Measurements from ENCODE around the gene PAK5. TPM values are rescaled to one million over a fixed set of nuclear protein-coding genes. Genes with fewer than 3 reads are reported as not detected.
A peak's percentile ranks its signal among the peaks of the same experiment; 100 is the strongest.

Gene PAK5
- total RNA-seq: 33.0 TPM

DNA sequence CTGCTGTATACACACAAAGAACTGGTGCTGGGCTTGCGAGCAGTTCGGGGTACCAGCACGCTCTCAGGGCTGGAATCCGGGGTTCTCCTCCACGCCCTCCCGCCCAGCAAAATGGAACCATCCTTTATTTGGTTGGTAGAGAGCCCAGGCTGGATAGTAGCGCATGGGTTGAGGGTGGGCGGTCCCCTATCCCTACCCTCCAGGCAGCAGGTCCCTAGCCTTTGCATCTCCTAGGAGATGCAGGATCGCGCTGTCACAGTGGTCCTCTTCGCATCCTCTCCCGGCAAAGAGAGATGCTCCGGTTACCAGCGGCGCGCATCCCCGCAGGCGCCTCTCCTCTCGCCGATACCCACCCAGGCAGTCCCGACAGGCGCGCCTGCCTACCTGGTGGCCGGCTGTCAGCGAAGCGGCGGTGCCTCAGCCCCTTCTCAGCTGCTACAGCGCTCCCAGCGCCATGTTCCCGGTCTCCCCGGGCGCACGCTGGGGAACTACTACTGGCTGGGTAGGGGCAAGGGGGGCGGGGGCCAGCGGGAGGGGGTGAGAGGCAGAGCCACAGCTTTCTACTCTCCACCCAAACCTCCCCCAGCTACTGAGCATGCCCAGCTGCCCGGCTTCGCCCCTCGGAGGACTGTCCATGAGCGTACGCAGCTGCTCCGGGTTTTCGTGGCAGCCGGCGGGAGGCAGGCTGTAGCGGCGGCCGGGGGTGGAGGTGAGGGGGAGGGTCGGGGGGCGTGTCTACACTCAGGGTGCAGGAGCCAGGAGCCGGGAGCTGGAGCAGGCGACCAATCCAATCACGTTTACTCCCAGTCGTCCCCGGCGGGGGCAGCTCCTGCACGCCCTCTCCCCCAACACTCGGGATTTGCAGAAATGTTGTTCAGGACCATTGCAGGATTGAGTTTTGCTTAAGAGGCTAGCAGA lies at the start of gene PAK5:
PAK5 (minus strand) TSS at position 699 of the 918 bp plus-strand sequence. CDS start 194,748 bp downstream, outside the sequence.
- DNase-seq (ENCODE audit: low spot score in 2 of 2) (peak; percentile 44 to 56), FAIRE-seq (no peak)

DNA sequence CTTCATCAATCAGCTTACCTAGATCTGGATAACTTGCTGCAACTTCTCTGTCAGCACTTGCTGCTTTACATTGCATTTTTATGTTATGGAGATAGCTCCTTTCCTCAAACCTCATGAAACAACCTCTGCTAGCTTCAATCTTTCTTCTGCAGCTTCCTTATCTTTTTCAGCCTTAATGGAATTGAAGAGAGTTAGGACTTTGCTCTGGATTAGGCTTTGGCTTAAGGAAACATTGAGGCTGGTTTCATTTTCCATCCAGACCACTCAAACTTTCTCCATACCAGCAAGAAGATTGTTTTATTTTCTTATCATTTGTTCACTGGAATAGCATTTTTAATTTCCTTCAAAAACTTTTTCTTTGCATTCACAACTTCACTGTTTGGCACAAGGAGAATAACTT lies 48.8 kb upstream of the PAK5 start:
- no peak for DNase-seq (ENCODE audit: low spot score in 2 of 2)
- FAIRE-seq: no peak

DNA sequence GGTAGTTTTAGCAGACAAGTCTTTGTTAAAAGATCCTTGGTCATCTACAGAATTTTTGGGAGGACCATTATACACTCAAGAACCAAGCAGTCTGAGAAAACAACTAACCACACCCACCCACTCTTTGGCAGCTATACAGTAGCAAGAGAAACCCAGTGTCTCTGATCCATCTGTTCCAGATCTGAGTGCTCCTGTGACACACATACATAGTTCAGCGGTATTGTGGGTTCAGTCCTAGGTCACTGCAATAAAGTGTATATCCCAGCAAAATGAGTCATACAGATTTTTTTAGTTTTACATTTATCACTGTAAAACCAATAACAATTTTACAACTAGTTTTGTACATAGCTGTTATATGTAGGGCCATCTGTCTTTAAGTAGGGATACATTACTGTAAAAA lies 47.4 kb upstream of the PAK5 start:
- DNase-seq (ENCODE audit: low spot score in 2 of 2): no peak
- FAIRE-seq: no peak

DNA sequence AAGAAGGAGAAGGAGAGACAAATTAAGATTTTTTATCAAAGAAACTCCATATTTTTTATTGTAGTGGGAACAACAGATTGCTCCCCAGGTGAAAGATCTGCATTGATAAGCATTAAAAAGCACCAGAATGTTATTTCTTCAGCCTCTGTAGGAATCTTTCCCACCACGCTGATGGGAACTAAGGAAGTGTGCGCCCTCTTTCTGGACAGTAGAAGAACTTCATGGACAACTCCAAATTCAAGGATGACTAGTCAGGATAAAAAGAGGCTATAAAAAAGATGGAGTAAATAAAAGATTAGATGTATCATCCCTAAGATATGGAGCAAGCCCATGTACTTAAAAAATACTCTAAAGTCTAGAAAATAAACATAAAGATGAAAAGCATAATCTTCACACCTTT lies 45.8 kb upstream of the PAK5 start:
- no peak for DNase-seq (ENCODE audit: low spot score in 2 of 2)
- no peak for FAIRE-seq

DNA sequence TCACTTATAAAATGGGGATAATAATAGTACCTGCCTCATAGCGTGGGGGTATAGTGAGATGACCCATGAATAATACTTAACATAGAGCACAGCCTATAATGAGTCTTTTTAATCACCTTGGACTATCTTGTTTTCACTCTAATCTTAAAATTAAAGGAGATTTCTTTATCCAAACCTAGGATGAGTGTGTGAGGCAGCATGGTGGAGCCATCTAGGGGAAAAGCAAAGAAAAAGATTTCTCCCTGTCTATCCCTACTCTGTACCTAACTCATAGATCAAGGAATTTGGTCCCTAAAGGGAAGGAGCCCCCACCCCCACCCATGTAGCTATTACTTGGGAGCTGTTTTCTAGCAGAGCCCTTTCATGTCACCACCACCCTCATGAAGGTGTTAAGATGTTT lies 45.2 kb upstream of the PAK5 start:
- FAIRE-seq: no peak
- no peak for DNase-seq (ENCODE audit: low spot score in 2 of 2)

DNA sequence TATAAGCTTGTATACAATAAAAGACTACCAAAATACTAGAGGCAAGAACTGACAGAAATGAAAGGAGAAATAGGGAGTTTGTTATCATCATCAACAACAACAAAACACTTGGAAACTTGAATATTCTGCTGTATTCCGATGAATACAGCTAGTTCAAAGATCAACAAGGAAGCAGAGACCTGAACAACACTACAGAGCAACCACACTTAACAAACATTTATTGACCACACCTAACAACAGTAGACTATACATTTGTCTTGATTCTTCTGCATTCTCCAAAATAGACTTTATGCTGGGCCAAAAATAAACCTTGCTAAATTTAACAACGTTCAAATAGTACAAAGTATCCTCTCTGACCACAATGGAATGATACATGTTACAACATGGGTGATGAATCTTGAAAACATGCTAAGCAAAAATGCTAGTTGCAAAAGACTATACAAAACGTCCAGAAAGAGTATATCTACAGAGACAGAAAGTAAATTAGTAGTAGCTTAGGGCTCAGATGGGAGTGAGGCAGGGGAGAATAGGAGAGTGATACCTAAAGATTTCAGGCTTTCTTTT lies 39.1 kb upstream of the PAK5 start:
- DNase-seq (ENCODE audit: low spot score in 2 of 2) (no peak), FAIRE-seq (no peak)

DNA sequence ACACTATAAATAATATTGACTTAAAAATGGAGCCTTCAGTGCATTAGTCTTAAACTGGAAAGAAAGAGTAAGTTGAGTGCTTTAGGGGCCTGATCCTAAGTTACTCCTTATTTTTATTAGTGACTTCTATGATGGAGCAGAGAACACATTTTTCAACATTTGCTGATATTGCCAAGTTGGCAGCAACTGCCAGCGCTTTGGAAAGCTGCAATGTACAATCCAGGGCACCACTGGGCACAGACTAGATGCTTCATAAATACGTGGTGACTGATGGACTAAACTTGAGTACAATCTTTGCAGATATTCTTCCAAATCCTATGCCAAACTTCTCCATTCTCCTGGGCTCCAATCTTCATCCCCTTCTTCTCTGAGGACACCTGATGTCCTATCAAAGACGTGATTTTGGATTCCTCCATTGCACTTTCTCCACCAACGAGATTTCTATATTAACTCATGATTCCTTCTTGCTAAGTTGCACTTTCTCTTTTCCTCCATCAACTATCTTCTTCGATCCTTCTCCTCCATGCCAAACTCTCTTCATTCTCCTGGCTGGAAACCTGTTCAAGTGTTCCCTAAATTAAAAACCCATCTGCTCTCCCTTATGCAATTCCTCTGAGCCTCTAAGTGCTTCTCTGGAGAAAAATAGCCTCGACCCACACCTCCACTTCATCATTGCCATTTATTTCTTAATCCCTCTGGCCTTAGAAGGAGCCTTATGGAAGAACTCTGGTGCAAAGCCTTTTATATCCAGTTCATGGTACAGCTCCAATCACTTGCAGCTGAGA lies 28.5 kb upstream of the PAK5 start:
- FAIRE-seq: no peak
- no peak for DNase-seq (ENCODE audit: low spot score in 2 of 2)

DNA sequence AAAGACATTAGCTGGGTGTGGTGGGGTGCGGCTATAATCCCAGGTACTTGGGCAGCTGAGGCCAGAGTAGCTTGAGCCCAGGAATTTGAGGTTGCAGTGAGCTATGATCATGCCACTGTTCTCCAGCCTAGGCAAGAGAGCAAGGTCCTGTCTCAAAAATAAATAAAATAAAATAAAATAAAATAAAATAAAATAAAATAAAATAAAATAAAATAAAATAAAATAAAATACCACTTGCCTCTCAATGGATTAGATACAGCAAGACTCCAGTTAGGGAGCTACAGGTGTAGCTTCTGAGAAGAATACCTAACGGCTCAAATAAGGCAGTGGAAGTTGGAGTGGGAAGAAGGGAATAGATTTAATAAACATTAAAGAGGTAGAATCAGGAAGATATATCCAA lies 13.7 kb upstream of the PAK5 start:
- DNase-seq (ENCODE audit: low spot score in 2 of 2): no peak
- no peak for FAIRE-seq

DNA sequence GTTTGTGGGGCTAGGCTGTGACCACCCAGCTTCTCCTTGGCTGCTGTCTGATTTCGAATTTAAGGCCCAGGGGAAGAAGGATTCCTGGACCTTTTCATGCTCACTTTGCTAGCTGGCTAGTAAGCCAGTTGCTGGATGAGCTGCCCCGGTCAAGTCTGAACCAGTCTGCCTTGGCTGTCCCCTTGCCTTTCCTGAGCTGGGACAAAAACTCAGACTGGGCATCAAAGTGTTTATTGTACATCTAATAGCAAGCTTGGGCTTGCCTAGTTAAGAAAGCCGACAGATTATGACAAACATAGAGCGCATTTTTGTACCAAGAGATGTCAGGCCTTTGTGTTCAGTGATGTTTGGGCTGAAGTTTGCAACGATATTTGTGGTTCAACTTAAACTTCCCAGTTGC lies 750 bp upstream of the PAK5 start:
- DNase-seq (ENCODE audit: low spot score in 2 of 2) (no peak), FAIRE-seq (no peak)

DNA sequence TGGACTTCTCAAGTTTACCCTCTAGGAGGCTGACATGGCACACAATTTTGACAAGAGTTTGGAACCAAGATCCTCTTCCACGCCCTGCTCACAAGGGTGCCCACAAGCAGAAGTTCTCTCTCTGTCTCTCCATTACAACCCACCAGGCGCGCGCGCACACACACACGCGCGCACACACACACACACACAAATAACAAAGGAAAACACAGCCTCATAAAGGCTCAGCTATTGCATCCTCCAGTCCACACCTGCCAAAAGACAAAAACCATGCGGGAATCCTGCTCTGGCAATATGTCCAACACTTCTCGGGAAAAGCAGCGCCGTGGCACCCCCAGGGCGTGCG lies 870 bp downstream of the PAK5 start:
- FAIRE-seq (no peak), DNase-seq (ENCODE audit: low spot score in 2 of 2) (no peak)

DNA sequence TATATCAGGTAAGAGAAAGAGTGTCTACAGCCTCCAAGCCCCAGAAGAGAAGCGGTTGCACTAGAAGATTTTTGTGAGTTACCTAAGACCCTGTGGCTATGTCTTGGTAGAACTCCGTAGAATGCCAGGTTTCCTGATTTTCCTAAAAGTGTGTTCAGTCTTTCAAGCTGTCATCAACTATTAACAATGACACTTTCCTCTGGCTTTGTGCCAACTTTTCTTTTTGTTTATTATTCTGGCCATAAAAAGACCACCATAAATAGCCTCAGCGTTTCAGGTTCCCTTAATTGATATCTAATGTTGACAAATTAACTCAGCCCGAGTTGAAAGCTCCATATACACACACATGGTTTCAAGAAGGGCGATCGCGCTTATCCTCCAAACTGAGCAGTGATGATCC lies 1.2 kb downstream of the PAK5 start:
- no peak for FAIRE-seq
- no peak for DNase-seq (ENCODE audit: low spot score in 2 of 2)

DNA sequence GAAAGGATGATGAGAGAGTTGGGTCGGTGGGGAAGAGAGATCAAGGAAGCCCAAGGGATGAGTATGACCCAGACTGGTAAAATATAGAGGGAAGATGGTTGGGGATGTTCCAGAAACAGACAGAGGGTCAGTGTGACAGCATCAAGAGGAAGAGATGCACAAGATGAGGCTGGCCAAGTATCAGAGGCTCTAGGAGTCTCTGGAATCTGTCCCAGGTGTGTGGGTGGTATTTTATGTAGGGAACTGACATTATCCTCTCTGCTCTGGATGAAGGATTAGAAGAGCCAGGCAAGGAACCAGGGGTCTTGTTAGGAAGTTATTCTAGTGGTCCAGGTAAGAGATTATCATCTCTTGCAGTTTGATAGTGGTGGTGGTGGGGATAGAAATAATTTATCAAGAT lies 3.6 kb downstream of the PAK5 start:
- DNase-seq (ENCODE audit: low spot score in 2 of 2) (no peak), FAIRE-seq (no peak)

DNA sequence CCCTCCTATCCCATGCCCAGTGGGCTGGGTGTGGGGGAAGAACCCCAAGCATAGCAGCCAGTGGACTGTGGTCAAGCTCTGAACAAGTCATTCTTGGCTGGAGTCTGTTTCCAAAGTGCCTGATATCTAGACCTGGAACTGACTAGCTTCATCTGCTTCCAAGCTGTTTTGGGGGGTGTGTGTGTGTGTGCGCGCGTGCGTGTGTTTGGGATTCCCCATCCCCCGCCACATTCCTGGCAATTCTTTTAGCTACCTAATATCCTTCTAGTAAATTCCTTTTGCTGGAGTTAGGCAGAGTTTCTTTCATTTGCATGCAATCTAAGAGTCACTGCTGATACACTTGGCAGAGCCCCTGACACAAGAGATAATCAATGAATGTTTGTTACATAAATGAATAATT lies 7.8 kb downstream of the PAK5 start:
- no peak for FAIRE-seq
- no peak for DNase-seq (ENCODE audit: low spot score in 2 of 2)

DNA sequence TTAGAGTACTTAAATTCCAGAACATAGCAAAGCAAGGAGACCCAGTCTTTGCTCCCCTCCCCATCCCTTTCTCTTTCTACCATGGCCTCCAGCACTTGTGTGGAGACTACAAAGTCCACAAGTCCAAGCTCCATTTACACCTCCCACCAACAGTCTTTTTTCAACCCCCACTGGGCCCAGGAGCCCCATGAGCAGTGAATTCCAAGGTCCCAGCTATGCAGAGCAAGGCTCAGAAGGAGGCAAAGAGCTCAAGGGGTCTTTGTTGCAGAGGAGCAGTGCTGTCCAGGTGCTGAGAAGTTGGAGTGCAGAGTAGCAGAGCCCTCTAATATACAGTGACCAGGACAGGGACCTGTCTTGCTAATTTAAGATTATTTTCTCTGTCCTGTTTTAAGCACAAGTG lies 9.0 kb downstream of the PAK5 start:
- DNase-seq (ENCODE audit: low spot score in 2 of 2) (no peak), FAIRE-seq (no peak)

DNA sequence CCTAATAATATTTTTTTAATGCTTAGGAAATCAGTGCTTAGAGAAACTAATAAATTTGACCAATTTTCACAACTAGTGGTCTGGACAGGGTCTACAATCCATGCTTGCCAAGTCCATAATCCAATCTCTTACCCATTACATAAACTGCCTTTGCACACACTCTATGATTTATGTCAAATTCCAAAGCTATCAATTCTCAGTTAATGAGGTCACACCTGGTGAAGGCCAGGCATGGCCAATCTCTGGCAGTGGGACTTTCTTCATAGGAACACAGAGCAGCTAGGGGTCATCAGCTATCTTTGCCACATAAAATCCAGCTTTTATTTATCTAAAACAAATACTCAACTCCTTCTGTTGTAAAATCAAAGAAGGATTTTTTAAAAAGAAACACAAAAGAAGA lies 21.2 kb downstream of the PAK5 start:
- DNase-seq (ENCODE audit: low spot score in 2 of 2): no peak

DNA sequence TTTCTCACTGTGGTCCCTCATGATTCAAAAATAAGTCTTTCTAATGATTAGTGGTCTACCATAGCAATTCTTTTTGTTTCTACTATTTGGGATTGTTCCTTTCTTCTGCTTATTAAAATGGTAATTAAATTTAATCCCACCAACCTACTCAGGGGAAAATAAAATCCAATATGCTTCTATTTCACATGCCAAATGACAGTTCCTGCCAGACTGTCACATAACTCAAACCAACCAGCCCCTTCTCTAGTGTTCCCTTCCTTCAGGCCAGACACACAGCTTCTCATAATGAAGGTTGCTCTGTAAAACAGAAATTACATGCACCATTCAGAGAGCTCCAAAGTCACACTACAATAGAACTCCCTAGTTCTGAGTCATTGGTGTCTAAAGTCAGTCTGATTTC lies 23.2 kb downstream of the PAK5 start:
- FAIRE-seq: no peak
- no peak for DNase-seq (ENCODE audit: low spot score in 2 of 2)

More for the DNA sequence above, 21.2 kb downstream of the PAK5 start:
- no peak for FAIRE-seq

DNA sequence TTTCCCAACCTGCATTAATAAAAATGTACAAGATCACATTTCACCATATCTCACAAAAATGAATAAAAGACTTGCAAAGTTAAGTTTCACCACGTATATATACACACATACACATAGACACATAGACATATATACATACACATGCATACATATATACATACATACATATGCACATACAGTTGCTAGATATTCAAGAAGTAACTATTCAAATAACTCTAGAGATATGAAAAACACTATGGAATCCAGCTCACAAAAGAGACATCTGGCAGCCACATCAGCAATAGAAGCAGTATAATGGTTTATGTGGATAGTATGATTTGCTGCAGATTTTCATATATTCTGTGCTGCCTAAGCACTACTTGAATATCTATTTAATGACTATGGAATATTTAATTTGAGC lies 28.1 kb downstream of the PAK5 start:
- DNase-seq (ENCODE audit: low spot score in 2 of 2) (no peak), FAIRE-seq (no peak)

DNA sequence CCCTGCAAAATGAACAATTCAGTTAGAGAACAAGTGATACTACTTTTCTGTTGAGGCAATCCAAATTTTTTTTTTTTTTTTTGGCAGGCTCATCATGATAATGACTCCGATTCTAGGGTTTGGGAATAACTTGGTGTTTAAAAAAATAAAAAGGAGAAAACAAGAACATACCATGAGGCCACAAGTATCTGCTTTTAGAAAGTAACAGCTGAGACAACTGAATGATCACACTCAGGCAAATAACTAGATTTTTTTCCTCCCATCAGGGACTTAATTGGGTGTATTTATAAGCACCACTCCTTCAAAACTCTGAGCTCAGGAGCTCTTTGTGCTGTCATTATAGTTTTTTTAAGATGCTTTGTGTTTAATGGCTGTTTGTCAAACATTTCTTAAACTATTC lies 29.6 kb downstream of the PAK5 start:
- no peak for DNase-seq (ENCODE audit: low spot score in 2 of 2)
- FAIRE-seq: no peak

DNA sequence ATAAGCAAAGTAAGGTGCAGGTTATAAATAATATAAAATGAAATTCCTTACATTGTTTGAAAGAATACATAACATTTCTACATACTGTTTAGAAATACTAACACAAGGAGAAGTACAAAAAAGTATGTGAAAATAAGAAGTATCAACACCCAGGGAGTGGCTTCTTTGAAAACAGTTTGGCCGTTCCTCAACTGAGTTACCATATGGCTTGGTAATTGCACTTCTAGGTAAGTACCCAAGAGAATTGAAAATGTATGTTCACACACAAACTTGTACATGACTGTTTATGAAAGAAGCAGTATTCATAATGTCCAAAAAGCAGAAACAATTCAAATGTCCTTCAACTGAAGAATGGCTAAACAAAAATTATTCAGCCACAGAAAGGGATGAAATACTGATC lies 30.7 kb downstream of the PAK5 start:
- DNase-seq (ENCODE audit: low spot score in 2 of 2) (no peak), FAIRE-seq (no peak)

DNA sequence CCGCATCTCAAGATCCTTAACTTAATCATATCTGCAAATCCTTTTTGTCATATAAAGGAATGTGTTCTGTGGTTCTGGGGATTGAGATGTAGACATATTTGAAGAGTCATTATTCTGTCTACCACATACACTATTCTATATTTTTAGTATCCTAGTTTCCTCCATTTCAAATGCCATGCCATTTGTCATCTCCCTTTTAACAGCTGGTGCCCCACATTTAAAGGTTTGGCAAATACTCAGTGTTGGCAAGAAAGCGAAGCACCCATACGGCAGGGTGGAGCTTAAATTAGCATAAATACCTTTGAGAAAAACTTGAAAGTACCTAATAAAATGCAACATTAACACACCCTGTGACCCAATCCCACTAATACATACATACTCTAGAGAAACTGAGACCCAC lies 31.7 kb downstream of the PAK5 start:
- no peak for FAIRE-seq
- DNase-seq (ENCODE audit: low spot score in 2 of 2): no peak

DNA sequence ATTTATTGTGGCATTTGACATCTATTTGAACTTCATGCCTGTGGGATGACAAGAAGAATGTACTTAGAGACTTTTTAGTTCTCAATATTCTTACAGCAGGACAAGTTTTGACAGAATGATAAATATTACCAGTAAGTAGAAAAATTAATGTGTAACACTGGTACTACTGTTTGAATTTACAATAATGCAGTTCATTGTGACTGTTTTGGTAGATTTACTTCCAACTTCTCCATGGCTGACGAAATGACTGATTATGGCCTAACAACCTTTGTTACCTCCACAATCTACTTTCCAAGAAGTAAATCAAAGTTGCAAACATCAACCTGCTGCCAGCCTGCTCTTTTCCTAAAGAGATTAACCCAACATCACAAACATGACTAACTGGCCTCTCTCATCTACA lies 38.5 kb downstream of the PAK5 start:
- FAIRE-seq (no peak), DNase-seq (ENCODE audit: low spot score in 2 of 2) (no peak)

DNA sequence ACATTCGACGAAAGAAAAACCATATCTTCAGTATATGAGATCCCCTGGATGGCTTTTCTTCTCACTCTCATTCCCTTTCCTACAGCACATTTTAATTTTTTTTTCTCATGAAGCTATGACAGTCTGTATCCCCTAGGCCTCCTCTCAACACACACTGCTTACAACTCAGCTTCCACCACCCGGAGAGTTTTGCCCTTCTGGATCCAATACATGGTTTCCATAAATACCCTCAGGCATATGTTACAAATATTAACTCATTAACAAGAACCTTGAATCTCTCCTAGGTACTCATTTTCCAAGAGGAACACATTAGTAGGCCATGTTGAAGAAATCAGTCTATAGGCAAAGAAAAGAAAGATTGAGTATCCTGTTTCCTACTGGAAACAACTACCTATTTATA lies 44.0 kb downstream of the PAK5 start:
- FAIRE-seq (no peak), DNase-seq (ENCODE audit: low spot score in 2 of 2) (no peak)

All from frontal cortex (tissue), 4 donors.